CD4-positive, alpha-beta T cell treated with Interleukin-4 for 4 hours (primary cell): ENCODE data around the gene FBXO34.
A peak's percentile ranks its signal among the peaks of the same experiment; 100 is the strongest.

ENCODE experiments used
- DNase-seq: peaks from one replicate; pipeline ENCODE4 v3.0.0-alpha.2; 2020

Gene FBXO34

GRCh38 chr14:55384536-55384935 is 113.3 kb downstream of the FBXO34 start:
- no peak for DNase-seq

GRCh38 chr14:55386037-55386808 is 115.0 kb downstream of the FBXO34 start:
- DNase-seq = peak; percentile 55

- no peak for DNase-seq
Observed at GRCh38 chr14:55387121-55387520, 115.9 kb downstream of the FBXO34 start.

GRCh38 chr14:55388160-55388559 is 116.9 kb downstream of the FBXO34 start:
- peak; percentile 37 for DNase-seq

GRCh38 chr14:55389330-55389729 is 118.1 kb downstream of the FBXO34 start:
- DNase-seq = no peak

GRCh38 chr14:55398679-55399078 is 127.5 kb downstream of the FBXO34 start:
- DNase-seq = no peak

- no peak for DNase-seq
Observed at GRCh38 chr14:55399183-55399582, 128.0 kb downstream of the FBXO34 start.

GRCh38 chr14:55399852-55400251 is 128.6 kb downstream of the FBXO34 start:
- no peak for DNase-seq

GRCh38 chr14:55401751-55402150 is 130.5 kb downstream of the FBXO34 start:
- DNase-seq = no peak
